HG02885 (cell line): Measurements from ENCODE around the gene ZNF831.

Source experiments
- ATAC-seq: cut with Tn5 transposase; IDR thresholded peaks from one replicate; pipeline ENCODE4 v1.9.1; 2021; ENCODE audit warnings: mild to moderate bottlenecking; ENCODE audit not compliant: unreplicated experiment, poor library complexity

Gene ZNF831

DNA sequence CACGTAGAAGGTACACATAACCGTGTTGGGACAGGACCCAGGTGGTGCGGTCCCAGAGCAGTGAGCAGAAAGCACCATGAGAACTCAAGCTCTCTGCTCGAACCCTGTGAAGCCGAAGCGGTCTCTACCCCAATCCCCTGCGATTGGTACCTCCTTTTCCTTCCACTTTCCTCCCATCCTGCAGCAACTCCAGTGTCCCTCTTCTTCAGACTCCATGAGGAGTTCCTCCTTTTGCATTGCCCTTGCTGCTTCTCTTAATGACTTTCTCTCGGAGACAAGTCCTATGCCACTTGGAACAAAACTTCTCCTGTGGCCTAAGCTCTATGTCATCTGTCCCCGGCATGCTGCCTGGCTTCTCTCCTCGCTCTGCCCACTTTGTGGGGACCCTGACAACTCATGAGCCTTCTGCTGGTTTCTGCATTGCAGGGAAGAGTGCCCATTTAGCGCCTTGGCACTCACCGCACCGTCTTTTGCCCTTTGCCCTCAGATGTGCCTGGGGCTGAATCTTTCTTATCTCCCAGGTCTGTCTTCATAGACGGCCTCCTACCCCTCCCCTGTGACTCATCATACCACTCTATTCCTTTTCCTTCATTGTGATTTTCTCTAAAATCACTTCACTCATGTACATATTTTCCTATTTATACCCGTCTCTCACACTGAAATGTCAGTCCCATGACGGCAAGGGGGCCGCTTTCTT, 9.2 kb upstream of the ZNF831 start:
- no peak for ATAC-seq

DNA sequence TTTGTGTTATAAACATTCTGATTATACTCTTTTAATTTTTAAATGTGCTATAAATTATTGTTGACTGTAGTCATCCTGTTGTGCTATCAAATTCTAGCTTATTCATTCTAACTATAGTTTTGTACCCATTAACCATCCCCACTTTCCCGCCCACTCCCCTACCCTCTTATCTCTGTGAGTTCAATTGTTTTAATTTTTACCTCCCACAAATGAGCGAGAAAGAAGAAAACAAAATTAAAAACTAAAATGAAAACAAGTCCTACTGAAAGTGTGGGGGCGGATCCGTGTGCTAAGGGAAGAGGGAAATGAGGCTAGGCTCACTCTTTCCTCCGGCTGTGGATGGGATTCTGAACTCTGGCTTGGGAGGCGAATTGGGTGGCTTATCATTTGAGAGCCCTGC, 6.6 kb upstream of the ZNF831 start:
- no peak for ATAC-seq

DNA sequence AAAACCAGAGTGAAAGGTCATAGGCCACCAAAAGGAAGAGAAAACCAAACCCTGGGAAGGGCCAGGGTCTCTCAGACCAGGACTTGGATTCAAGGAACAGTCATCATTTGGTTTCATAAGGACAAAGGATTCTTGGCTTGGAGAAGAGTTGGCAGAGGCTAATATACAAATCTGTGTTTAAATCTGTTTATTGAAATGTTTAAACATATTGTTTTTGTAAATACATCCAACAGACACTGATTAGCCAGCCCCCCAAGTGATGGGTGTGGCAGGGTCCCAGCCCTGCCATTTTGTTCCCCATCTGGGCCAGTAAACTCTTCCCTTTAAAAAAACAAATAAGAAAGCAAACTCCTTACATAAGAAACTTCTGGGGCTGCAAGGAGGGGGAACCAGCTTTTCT, 6.1 kb upstream of the ZNF831 start:
- ATAC-seq, result no peak

DNA sequence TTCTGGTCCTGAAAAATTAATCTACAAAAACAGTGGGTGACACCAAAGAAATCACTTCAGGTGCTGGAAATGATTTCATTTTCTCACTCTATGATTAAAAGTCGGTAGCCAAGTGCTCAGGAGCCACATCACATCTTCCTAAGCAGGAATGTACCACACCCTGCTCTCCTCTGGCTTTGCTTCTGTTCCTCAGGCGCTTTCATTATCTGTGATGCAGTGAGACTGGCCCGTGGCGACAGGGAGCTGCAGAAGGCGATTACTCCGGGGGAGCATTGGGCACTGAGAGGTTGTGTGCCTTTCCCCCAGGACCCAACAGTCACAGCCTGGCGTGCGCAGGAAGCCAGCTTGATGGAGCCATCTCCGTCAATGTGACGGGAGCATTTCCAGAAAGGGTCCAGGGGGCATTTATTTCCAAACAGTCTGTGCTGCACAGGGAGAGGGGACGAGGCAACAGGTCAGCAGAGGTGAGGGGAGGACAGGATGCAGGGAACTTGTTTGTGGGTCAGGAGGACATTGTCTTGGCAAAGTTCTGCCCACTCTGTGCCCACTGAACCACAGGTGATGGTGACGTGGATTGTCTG, 5.6 kb upstream of the ZNF831 start:
- ATAC-seq, result no peak

DNA sequence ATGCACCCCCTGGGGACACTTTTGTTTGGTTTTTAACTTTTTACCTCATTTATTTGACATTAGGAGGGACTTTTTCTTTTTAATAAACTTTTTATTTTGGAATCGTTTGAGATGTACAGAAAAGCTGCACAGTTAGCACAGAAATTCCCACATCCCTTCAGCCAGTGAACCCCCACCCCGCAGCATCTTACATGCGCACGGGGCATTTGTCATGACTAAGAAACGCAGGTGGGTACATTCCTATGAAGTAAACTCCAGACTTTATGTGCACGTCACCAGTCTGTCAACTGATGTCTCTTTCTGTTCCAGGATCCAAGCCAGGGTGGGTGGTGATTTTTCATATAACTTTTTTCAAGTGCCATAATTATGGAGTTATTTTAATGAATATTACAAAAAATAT, 4.9 kb upstream of the ZNF831 start:
- ATAC-seq, result no peak

DNA sequence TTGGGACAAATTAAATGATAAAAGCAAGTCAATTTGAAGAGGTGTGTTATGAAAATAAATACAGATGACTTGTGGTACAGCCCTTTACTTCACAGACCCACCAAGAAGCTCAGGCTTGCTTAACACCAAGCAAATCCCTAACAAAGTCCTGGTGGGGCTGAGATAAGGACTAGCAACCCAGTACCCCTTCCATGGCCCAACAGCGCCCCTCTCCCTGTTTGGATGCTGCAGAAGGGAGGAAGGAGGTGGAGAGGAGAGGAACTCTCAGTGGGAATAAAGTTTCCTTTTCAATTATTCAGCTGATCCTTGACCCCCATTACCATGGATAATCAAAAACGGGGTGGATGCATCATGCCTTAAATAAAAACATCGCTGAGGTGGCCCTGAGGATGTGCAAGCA, 4.5 kb upstream of the ZNF831 start:
- no peak for ATAC-seq

DNA sequence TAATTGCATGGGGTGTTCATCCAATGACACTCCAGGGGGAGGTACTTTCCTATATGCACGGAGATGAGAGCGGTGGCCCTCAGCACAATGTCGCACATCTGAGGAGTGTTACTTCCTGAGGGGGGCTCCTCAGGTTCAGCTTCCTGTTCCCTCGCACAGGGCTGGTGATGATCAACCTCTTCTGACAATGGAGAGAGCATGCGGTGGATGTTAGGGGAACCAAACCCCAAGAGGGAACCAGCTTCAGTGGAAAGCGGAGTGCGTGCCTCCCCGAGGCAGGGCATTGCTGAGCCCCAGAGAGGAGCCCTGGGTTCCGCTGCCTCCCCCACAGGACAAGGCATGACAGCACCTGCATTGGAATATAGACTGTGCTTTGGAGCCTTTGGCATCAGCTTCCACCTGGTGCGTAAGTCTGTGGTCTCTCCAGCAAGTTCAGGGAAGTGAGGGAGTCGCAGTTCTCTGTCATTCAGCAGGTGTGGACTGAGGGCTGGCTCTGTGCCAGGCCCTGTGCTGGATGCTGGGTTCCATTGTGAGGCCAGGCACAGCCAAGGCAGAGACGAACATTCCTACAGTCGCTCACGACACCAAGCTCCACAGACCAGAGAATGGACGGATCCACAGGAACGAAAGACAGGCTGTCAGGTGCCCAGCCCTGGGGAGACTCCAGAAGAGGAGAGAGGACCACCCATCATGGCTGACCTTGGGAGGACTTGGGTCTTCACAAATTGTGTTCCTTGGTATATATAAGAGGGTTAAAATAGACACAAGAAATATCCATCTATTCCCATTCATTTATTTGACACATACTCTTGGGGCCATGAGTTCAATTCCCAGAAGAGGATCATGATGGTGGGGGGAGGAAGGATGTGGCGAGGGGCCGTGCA, 3.9 kb upstream of the ZNF831 start:
- ATAC-seq, result no peak

DNA sequence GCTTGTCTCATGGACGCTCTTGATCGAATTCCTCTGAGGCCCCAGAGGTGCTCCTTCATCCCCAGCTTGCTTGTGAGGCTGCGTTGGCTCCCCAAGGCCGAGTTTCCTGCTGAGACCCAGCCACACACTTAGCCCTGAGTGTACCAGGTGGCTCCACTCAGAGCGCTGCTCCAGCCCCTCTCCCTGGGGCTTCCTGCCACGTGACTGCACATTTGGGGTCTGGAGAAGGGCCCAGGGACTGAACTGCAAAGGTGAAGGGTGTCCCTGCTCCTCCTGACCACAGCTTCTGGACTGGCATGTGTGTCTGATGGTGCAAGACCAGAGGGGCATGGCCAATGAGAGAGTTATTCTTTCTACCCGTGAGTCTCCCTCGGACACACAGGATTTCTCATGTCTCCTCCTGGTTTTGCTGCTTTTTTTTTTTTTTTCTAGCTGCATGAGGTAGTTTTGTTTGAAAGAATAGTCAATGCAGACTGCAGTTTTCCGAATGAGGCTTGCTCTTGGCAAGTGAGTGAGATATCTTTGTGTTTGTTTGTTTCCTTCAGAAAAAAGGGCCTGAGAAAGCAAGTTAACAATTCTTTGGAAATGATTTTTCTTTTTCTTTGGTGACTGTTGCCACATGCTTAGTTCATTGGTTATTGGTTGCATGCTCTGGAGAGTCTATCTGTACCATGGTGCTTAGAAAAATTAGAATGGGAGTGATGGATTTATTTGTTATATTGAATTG, 3.1 kb upstream of the ZNF831 start:
- no peak for ATAC-seq

DNA sequence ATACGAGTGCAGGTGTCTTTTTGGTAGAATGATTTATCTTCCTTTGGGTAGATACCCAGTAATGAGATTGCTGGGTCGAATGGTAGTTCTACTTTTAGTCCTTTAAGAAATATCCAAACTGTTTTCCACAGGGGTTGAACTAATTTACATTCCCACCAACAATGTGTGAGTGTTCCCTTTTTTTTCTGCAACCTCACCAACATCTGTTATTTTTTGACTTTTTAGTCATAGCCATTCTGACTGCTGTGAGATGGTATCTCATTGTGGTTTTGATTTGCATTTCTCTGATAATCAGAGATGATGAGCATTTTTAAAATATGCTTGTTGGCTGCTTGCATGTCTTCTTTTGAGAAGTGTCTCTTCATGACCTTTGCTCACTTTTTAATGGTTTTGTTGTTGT, 1.9 kb upstream of the ZNF831 start:
- ATAC-seq, result no peak

DNA sequence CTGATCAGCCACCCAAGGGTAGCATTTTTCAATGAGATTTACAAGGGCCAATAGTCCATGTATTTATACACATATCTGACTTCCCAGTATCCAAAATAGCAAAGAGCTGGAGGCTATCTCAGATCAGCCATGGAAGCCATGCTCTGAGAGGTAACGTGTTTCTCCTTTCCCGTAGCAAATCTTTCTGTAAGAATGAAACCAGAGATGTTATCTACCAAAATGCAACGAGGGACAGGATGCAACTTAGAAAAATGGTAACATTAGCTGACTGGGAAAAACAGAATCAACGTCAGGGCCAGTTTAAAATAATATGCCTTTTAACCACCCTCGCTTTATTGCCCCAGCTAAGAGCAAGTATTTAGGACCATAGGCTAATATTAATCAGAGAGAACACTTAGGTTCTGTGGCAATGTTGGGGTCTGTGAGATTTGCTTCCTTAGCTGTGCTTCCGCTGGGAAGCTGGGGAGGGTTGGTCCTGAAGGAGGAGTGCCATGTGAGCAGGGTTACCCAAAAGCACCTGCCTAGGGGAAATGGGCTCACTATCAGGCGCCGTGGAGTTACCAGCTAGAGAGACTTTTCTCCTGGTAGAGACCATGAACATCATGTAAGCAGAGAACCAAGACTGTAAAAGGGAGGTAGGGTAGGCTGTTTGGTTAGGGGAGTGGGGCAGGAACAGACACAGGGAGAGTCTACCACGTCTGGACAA, 1.2 kb downstream of the ZNF831 start:
- ATAC-seq, result no peak

DNA sequence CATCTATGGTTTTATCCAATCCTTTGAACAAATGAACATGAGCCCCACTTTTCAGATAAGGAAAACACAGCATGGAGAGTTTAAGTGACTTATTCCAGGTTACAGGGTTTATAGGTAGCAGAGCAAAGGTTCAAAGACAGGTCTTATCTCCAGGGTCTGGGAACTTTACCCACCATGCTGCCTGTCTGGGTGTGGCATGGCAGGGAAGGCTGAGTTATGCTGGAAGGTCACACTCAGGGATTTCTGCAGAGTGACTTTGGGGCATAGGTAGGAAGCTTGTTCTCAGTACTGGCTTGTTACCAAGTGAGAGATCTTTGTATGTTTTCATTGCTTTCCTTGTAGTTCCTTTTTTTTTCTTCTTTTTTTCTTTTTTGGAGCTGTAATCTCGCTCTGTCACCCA, 1.8 kb downstream of the ZNF831 start:
- no peak for ATAC-seq

DNA sequence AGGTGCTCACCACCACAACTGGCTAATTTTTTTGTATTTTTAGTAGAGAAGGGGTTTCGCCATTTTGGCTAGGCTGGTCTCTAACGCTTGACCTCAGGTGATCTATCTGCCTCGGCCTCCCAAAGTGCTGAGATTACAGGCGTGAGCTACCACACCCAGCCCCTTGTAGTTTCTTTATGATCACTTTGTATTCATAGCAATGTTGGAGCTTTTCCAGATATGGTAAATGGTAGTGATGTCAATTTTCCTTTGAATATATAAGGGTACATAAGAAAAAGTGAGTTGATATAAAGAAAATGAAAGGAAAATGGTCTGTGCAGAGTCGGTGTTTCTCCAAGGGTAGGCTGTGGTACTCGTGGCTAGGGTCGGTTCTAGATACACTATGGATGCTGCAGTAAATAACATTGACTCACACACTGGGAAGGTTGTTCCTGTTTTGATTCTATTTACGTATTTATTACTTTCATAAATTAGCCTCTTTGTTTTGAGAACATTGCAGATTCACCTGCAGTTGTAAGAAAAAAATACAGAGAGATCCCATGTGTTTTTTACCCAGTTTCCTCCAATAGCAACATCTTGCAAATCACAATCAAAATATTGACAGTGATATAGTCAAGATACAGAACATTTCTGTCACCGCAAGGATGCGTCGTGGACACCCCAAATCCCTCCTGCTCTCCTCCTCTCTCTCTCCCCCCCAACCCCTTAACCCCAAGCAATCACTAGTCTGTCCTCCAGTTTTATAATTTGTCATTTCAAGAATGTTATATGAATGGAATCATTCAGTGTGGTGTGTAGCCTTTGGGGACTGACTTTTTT, 2.5 kb downstream of the ZNF831 start:
- ATAC-seq, result no peak

DNA sequence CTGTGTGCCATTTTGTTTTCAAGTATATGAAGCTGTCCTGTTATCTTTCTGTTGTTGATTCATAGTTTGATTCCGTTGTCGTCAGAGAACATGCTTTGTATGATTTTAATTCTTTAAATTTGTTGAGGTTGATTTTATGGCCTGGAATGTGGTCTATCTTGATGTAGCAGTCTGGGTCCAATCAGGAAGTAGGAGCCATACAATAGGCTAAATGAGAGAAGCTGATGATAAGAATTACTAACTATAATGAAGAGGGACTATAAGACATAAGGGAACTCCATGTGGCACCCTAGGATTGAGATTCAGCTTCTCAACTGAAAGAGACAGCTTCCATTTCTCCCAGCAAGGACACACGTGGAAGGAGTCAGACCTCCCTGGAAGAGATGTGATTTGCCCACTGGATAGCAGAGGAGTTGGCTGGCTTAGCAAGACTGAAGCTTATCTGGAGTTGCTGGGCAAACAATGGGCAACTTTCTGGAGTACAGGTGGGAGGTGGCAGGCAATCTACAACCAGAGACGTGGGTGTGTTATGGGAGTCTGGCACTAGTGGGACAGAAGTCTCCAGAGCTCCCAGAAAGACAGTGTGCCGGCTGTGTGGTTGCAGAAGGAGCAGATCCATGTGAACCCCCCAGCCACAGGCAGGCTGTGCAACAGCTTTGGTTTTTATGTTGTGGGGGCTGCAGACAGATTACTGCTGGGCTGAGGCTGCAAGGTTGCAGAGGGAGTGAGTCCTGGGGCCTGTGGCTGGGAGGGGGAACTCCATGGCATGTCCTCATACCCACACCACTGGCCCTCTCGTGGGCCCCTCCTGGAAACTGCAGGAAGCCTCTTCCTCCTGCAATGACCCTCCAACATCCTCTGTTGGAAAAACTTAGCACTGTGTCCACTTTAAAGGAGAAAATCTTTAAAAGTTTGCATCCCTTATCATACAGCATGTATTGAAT, 7.1 kb downstream of the ZNF831 start:
- no peak for ATAC-seq

DNA sequence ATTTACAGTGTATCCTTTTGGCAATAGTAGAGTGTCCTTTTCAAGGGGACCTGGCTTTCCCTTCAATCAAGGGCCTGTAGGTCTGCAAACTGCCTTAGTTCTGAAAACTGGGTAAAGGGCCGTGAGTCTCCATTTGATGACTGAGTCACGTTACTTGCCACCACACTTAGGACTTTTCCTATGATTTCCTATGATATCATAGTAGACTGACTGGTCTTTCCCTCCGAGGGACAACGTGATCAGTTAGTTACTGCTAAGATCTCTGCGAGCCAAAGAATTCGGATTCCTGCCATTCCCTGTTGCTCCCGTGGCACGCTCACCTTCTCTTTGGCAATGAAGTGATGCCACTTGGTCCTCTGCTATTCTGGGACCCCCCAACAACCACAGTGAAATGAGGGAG, 8.4 kb downstream of the ZNF831 start:
- ATAC-seq, result no peak

DNA sequence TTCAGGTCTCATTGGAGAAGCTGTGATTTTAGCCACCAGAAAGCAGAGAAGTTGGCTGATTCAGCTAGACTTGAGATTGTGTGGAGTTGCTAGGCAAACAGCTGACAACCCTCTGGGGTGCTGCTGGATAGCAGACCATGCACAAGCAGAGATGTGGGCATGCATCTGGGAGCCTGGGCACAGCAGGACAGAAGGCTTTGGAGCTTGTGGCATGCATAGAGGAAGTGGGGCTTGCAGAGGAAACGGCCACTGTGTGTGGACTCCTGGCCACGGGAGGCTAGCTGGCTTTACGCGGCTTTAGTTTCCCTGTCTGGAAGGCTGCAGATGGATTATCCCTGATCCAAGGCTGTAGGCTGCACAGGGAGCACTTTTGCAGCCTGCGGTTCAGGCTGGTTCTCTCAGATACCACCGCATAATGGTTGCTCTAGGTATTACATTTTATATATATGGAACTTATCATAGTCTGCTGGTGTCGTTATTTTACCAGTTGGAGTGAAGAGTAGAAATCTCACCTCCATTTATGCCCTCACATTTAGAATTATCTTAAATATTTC, 10.4 kb downstream of the ZNF831 start:
- no peak for ATAC-seq

DNA sequence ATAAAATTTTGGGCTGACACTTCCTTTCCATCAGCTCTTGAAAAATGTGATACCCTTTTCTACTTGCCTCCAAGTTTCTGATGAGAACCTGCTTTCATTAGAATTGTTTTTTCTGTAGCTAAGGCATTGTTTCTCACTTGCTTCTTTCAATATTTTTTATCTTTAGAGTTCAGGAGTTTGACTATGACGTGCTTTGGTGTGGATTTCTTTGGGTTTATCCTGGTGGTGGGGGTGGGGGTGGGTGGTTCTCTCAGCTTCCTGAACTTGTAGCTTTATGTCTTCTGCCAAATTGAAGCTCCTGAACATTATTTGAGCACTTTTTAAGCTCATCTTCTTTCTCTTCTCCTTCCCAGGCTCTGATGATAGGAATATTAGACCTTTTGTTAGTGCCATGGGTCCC, 11.4 kb downstream of the ZNF831 start:
- ATAC-seq, result no peak

DNA sequence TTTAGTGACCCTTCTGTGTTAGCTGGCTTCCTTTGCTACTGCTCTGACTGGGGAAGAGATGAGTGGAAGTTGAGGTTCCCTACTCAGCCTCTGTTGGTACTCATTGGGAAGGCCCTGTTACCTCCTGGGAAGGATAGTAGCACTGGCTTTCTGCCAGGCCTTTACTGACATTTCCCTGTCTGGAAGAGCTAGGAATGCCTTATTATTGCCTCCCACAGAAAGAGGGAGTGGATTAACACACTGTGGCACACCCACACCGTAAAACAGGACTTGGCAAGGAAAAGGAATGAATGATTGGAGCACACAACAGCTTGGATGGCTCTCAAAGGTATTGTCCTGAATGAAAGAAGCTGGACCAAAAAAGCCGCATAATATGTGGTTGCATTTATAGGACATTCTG, 12.2 kb downstream of the ZNF831 start:
- ATAC-seq, result no peak

DNA sequence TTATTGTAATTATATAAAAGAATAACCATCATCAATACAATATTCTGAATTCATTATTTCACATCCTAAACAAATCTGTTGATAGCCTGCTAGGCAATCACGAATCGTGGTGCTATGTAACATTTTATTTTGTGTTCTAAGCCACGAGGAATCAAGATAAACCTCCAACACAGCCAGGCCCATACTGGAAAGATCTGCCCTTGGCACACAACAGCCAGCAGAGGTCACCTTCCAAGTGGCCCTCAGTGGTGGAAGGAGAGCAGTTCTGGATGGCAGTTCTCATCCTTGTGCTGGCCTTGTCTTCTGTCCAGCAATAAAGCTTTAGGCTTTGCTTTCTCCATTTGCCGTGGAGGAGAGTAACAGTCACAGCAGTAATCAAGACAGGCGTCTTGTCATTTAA, 13.2 kb downstream of the ZNF831 start:
- ATAC-seq, result no peak
